GM23248 (cell line): Measurements from ENCODE around the gene FAM168A.

ENCODE experiments used
- EZH2 ChIP-seq: fragments of 200-600 bp; sonication (generic); IDR thresholded peaks from 2 replicates; pipeline ENCODE4 v1.6.1; 2018; ENCODE audit warnings: antibody characterized with exemption, mild to moderate bottlenecking; ENCODE audit not compliant: insufficient read depth, poor library complexity, severe bottlenecking
- EZH2phosphoT487 ChIP-seq: fragments of 200-600 bp; sonication (generic); IDR thresholded peaks from 2 replicates; pipeline ENCODE4 v1.6.1; 2018; ENCODE audit warnings: antibody characterized with exemption, moderate library complexity, mild to moderate bottlenecking, low read depth; ENCODE audit not compliant: insufficient read depth

GRCh38 chr11:73387594-73388264 is 210.2 kb downstream of the FAM168A start:
- TF ChIP-seq EZH2 (no peak), EZH2phosphoT487 (no peak)
